GM19035 (cell line): Measurements from ENCODE around the gene TLR5.

Experiments
- ATAC-seq: cut with Tn5 transposase; IDR thresholded peaks from one replicate; pipeline ENCODE4 v1.9.1; 2021; ENCODE audit not compliant: unreplicated experiment

Gene TLR5

GRCh38 chr1:223074445-223075300 lies 68.4 kb downstream of the TLR5 start:
- ATAC-seq, result no peak

- no peak for ATAC-seq
These were observed 74.0 kb downstream of the TLR5 start for GRCh38 chr1:223068900-223069665.

GRCh38 chr1:223067914-223068313 lies 75.1 kb downstream of the TLR5 start:
- ATAC-seq, result no peak

- ATAC-seq, result no peak
These were observed 76.6 kb downstream of the TLR5 start for GRCh38 chr1:223066415-223066814.

GRCh38 chr1:223062177-223062576 lies 80.9 kb downstream of the TLR5 start:
- ATAC-seq, result no peak

GRCh38 chr1:223059526-223059925 lies 83.5 kb downstream of the TLR5 start:
- no peak for ATAC-seq
